GM06990 (cell line): ENCODE results near the gene TCF7.

Experiments used
- DNase-seq: peaks from one replicate; pipeline ENCODE4 v3.0.0-alpha.2; 2011; ENCODE audit not compliant: insufficient read length; ENCODE audit errors: extremely low read depth
- H3K27me3 ChIP-seq: replicated peaks from 2 replicates; pipeline ENCODE4 v1.6.0; 2011; ENCODE audit warnings: low read length; ENCODE audit not compliant: control insufficient read depth, insufficient read depth
- H3K36me3 ChIP-seq: 2 replicates; pipeline ENCODE4 v1.5.1; 2011; ENCODE audit warnings: low read length; ENCODE audit not compliant: control insufficient read depth, insufficient read depth
- H3K4me3 ChIP-seq: replicated peaks from 2 replicates; pipeline ENCODE4 v1.5.1; 2011; ENCODE audit warnings: low read depth, mild to moderate bottlenecking, control low read depth, low read length
- CTCF ChIP-seq: IDR thresholded peaks from 2 replicates; pipeline ENCODE4 v1.5.1; 2011; ENCODE audit warnings: low read length, control low read depth, mild to moderate bottlenecking, inconsistent platforms; ENCODE audit not compliant: insufficient read depth, poor library complexity, severe bottlenecking

The TCF7 gene

GRCh38 chr5:134141331-134142050 is 27.0 kb downstream of the TCF7 start:
- DNase-seq = no peak
- no peaks in the 10 kb centered on the region for H3K27me3 ChIP-seq
- TF ChIP-seq CTCF = peak; percentile 23
- H3K4me3 ChIP-seq = no peak overlapping the region
- H3K36me3 ChIP-seq = peaks cover 32% of the 10 kb centered on the region

- H3K36me3 ChIP-seq = peaks cover 33% of the 10 kb centered on the region
- no peak for TF ChIP-seq CTCF
- H3K27me3 ChIP-seq = no peaks in the 10 kb centered on the region
- DNase-seq = no peak
- no peak overlapping the region for H3K4me3 ChIP-seq
Measured at GRCh38 chr5:134142052-134142451, 27.6 kb downstream of the TCF7 start.

GRCh38 chr5:134142806-134143205 is 28.3 kb downstream of the TCF7 start:
- Histone ChIP-seq H3K27me3 (no peaks in the 10 kb centered on the region), H3K36me3 (peaks cover 36% of the 10 kb centered on the region), H3K4me3 (no peak overlapping the region)
- no peak for DNase-seq
- no peak for TF ChIP-seq CTCF

- Histone ChIP-seq H3K36me3 (peaks cover 36% of the 10 kb centered on the region), H3K4me3 (no peak overlapping the region), H3K27me3 (no peaks in the 10 kb centered on the region)
- DNase-seq = no peak
- no peak for TF ChIP-seq CTCF
Measured at GRCh38 chr5:134143431-134143830, 28.9 kb downstream of the TCF7 start.

- Histone ChIP-seq H3K27me3 (no peaks in the 10 kb centered on the region), H3K36me3 (peaks cover 35% of the 10 kb centered on the region), H3K4me3 (no peak overlapping the region)
- TF ChIP-seq CTCF = no peak
- DNase-seq = no peak
Measured at GRCh38 chr5:134143944-134144941, 29.8 kb downstream of the TCF7 start.
